ENCODE measurements around the gene PIN1.

The PIN1 gene

GRCh38 chr19:9891609-9892373, 56.7 kb downstream of the PIN1 start:
- DNase-seq (ENCODE audit: low spot score): no peak

All from kidney tubule cell (primary cell).